ENCODE measurements around the gene HECW1.

HECW1 gene

GRCh38 chr7:43612599-43613589 lies 500.4 kb downstream of the HECW1 start:
- DNase-seq (ENCODE audit: low spot score), result no peak

Measured in germinal center (tissue), 1 donor.